PC-3 (cell line): Measurements from ENCODE around the gene AGXT. TPM values are rescaled to one million over a fixed set of nuclear protein-coding genes. Genes with fewer than 3 reads are reported as not detected.

Experiments
- ATAC-seq: fragments of 200-7000 bp; cut with Tn5 transposase; 2 replicates; pipeline ENCODE4 v1.9.1; 2020; ENCODE audit warnings: mild to moderate bottlenecking, moderate library complexity
- BruUV-seq: library from RNA; stranded (reverse); fragments of 400-500 nt; replicated peaks from 2 replicates; lab custom pipeline; 2021; lab: Mats Ljungman, UMichigan
- CTCF ChIA-PET: fragments of 300-600 bp; sonication (Branson Sonifier 250); formaldehyde crosslinking; loops from one replicate; lab custom pipeline; 2022; ENCODE audit warnings: antibody characterized with exemption; lab: Charles Lee
- POLR2A ChIA-PET: fragments of 300-600 bp; sonication (Branson Sonifier 250); formaldehyde crosslinking; loops from one replicate; lab custom pipeline; 2022; ENCODE audit warnings: antibody characterized with exemption; ENCODE audit not compliant: unreplicated experiment; lab: Charles Lee
- DNase-seq: peaks from one replicate; pipeline ENCODE4 v3.0.0-alpha.2; 2015
- H2AFZ ChIP-seq: fragments of 300-600 bp; sonication (generic); 2 replicates; pipeline ENCODE4 v1.6.0; 2016; ENCODE audit warnings: antibody characterized with exemption, low read length
- H3F3A ChIP-seq: fragments of 300-600 bp; sonication (generic); one replicate; pipeline ENCODE4 v1.6.0; 2017; ENCODE audit warnings: antibody characterized with exemption, low read length, control low read depth, mild to moderate bottlenecking; ENCODE audit not compliant: unreplicated experiment
- H3K27ac ChIP-seq: fragments of 300-600 bp; sonication (generic); 2 replicates; pipeline ENCODE4 v1.5.1; 2016; ENCODE audit warnings: mild to moderate bottlenecking, low read length
- H3K27me3 ChIP-seq: fragments of 300-600 bp; sonication (generic); 2 replicates; pipeline ENCODE4 v1.6.1; 2016; ENCODE audit warnings: low read length, mixed read lengths
- H3K36me3 ChIP-seq: fragments of 300-600 bp; sonication (generic); 2 replicates; pipeline ENCODE4 v1.6.1; 2016; ENCODE audit warnings: low read depth, mixed run types, low read length, mixed read lengths
- H3K4me1 ChIP-seq: fragments of 300-600 bp; sonication (generic); 2 replicates; pipeline ENCODE4 v1.5.1; 2016; ENCODE audit warnings: low read length; ENCODE audit not compliant: insufficient read depth
- H3K4me2 ChIP-seq: fragments of 300-600 bp; sonication (generic); 2 replicates; pipeline ENCODE4 v1.6.0; 2016; ENCODE audit warnings: low read length
- H3K4me3 ChIP-seq: fragments of 300-600 bp; sonication (generic); 2 replicates; pipeline ENCODE4 v1.5.1; 2016; ENCODE audit warnings: mild to moderate bottlenecking, low read length, mixed read lengths
- H3K79me2 ChIP-seq: fragments of 300-600 bp; sonication (generic); 2 replicates; pipeline ENCODE4 v1.6.1; 2017; ENCODE audit warnings: low read length, mixed read lengths
- H3K9ac ChIP-seq: fragments of 300-600 bp; sonication (generic); 2 replicates; pipeline ENCODE4 v1.6.0; 2016; ENCODE audit warnings: mild to moderate bottlenecking, low read length
- H3K9me2 ChIP-seq: fragments of 300-600 bp; sonication (generic); replicated peaks from 2 replicates; pipeline ENCODE4 v1.6.1; 2016; ENCODE audit warnings: mixed run types, low read length, mixed read lengths
- H3K9me3 ChIP-seq: fragments of 300-600 bp; sonication (generic); 2 replicates; pipeline ENCODE4 v1.6.1; 2016; ENCODE audit warnings: low read length, mixed read lengths
- H4K20me1 ChIP-seq: fragments of 300-600 bp; sonication (generic); 2 replicates; pipeline ENCODE4 v1.6.1; 2016; ENCODE audit warnings: low read length, mixed read lengths
- CTCF ChIP-seq: fragments of 300-600 bp; sonication (generic); conservative IDR thresholded peaks from 2 replicates; pipeline ENCODE4 v1.5.1; 2017; ENCODE audit warnings: antibody characterized with exemption, low read depth, mild to moderate bottlenecking, low read length
- EZH2 ChIP-seq: fragments of 300-600 bp; sonication (generic); IDR thresholded peaks from one replicate; pipeline ENCODE4 v1.6.1; 2017; ENCODE audit warnings: antibody characterized with exemption, mild to moderate bottlenecking, low read length; ENCODE audit not compliant: unreplicated experiment
- EZH2phosphoT487 ChIP-seq: fragments of 300-600 bp; sonication (generic); IDR thresholded peaks from 2 replicates; pipeline ENCODE4 v1.6.1; 2018; ENCODE audit warnings: mild to moderate bottlenecking, antibody characterized with exemption, low read length, borderline replicate concordance
- intact Hi-C: fragments of 100-400 bp; cut with micrococcal nuclease; formaldehyde crosslinking; loops from 2 replicates; pipeline ENCODE4 v1.9.0; 2023
- total RNA-seq: library from RNA; depleted of rRNA; stranded (reverse); fragments of >200 nt; gene quantifications from 2 replicates; pipeline ENCODE4 v1.2.3, GENCODE V29; 2014

Gene AGXT
- total RNA-seq, 1 experiment from 2014 or later, result not detected

GRCh38 chr2:240877460-240878340, 9.1 kb downstream of the AGXT start:
- no peaks in the 10 kb centered on the region for H3F3A ChIP-seq
- H3K9me2 ChIP-seq, result no peaks in the 10 kb centered on the region
- no peaks in the 10 kb centered on the region for H4K20me1 ChIP-seq
- peaks cover 9% of the 10 kb centered on the region; the same call in 1 of the 2 replicates for H3K27me3 ChIP-seq
- no peak overlapping the region for H3K9ac ChIP-seq
- H3K4me1 ChIP-seq, result no peaks in the 10 kb centered on the region
- H3K9me3 ChIP-seq, result no peaks in the 10 kb centered on the region
- no peak overlapping the region for H3K27ac ChIP-seq
- H3K36me3 ChIP-seq, result no peaks in the 10 kb centered on the region
- ATAC-seq (no peak), DNase-seq (no peak)
- POLR2A ChIA-PET, result no interaction called here
- CTCF ChIA-PET, result no interaction called here
- H3K4me2 ChIP-seq, result no peak overlapping the region
- H2AFZ ChIP-seq, result no peak overlapping the region
- TF ChIP-seq EZH2 (no peak), EZH2phosphoT487 (no peak), CTCF (no peak)
- H3K4me3 ChIP-seq, result no peak overlapping the region
- no peaks in the 10 kb centered on the region for H3K79me2 ChIP-seq
- intact Hi-C loops, result no loop called here
- BruUV-seq, result no TSS peak

GRCh38 chr2:240878341-240878936, 9.8 kb downstream of the AGXT start:
- H3K79me2 ChIP-seq, result no peaks in the 10 kb centered on the region
- ChIA-PET CTCF (no interaction called here), POLR2A (no interaction called here)
- H2AFZ ChIP-seq, result no peak overlapping the region
- no peak overlapping the region for H3K4me2 ChIP-seq
- H4K20me1 ChIP-seq, result no peaks in the 10 kb centered on the region
- no peak for ATAC-seq
- H3F3A ChIP-seq, result no peaks in the 10 kb centered on the region
- intact Hi-C loops, result no loop called here
- H3K27me3 ChIP-seq, result peaks cover 15% of the 10 kb centered on the region; the same call in 1 of the 2 replicates
- H3K27ac ChIP-seq, result no peak overlapping the region
- no peak for DNase-seq
- no TSS peak for BruUV-seq
- no peak overlapping the region for H3K9ac ChIP-seq
- no peaks in the 10 kb centered on the region for H3K36me3 ChIP-seq
- no peak overlapping the region for H3K4me3 ChIP-seq
- TF ChIP-seq CTCF (no peak), EZH2phosphoT487 (no peak), EZH2 (no peak)
- H3K9me3 ChIP-seq, result peaks cover 3% of the 10 kb centered on the region; the same call in 1 of the 2 replicates
- H3K9me2 ChIP-seq, result no peaks in the 10 kb centered on the region
- H3K4me1 ChIP-seq, result no peaks in the 10 kb centered on the region
